ENCODE data around the gene CHD9NB. TPM values are rescaled to one million over a fixed set of nuclear protein-coding genes. Genes with fewer than 3 reads are reported as not detected.

Gene CHD9NB
- total and polyA plus RNA-seq, 9 of the 15 experiments (the other 6 are each of a cell fraction or from before 2014, with no cell fraction given): 0.06 to 0.10 (median 0.07) TPM; not detected in 6

- TF ChIP-seq CBFA2T3 (IDR thresholded peaks at IDR 0.05) (peak; percentile 91), ZEB2 (IDR thresholded peaks at IDR 0.05) (peak; percentile 66), ZNF175 (CRISPR knock-in tag; IDR thresholded peaks at IDR 0.05; ENCODE audit: low read depth) (no peak), STAG1 (CRISPR knock-in tag; IDR thresholded peaks at IDR 0.05; ENCODE audit: borderline replicate concordance) (no peak), CBFA2T2 (conservative IDR thresholded peaks at IDR 0.05) (peak; percentile 86), MED1 (CRISPR knock-in tag; IDR thresholded peaks at IDR 0.05; ENCODE audit: borderline replicate concordance) (no peak), ZNF165 (CRISPR knock-in tag; IDR thresholded peaks at IDR 0.05; ENCODE audit: borderline replicate concordance) (no peak), TFE3 (CRISPR knock-in tag; IDR thresholded peaks at IDR 0.05) (no peak), MTA2 (IDR thresholded peaks at IDR 0.05; ENCODE audit: low read depth) (peak; percentile 71), PHF8 (IDR thresholded peaks at IDR 0.05; ENCODE audit: borderline replicate concordance, low read length) (no peak), NFE2L1 (tag; IDR thresholded peaks at IDR 0.05; ENCODE audit: borderline replicate concordance, low read depth) (no peak), KAT7 (CRISPR knock-in tag; IDR thresholded peaks at IDR 0.05; ENCODE audit: borderline replicate concordance) (no peak), NFATC3 (IDR thresholded peaks at IDR 0.05) (no peak), ATF6 (CRISPR knock-in tag; IDR thresholded peaks at IDR 0.05) (no peak), REST (IDR thresholded peaks at IDR 0.05; ENCODE audit: borderline replicate concordance) (no peak), REST (CRISPR knock-in tag; IDR thresholded peaks at IDR 0.05; ENCODE audit: low read depth) (no peak), E2F6 (IDR thresholded peaks at IDR 0.05; ENCODE audit: borderline replicate concordance in 1 of 2, extremely low read depth in 1 of 2, insufficient read depth in 1 of 2, insufficient read length in 1 of 2, low read depth in 1 of 2, low read length in 1 of 2, poor library complexity in 1 of 2, severe bottlenecking in 1 of 2) (no peak)
Measured at GRCh38 chr16:53024045-53024444, 28.7 kb downstream of the CHD9NB start (continued).

All from K562 (cell line).